ENCODE data around the gene MCAM. TPM values are rescaled to one million over a fixed set of nuclear protein-coding genes. Genes with fewer than 3 reads are reported as not detected.

Gene MCAM
- total and polyA plus RNA-seq, 4 donors: 2.2 to 49.6 (median 9.3) TPM

DNA sequence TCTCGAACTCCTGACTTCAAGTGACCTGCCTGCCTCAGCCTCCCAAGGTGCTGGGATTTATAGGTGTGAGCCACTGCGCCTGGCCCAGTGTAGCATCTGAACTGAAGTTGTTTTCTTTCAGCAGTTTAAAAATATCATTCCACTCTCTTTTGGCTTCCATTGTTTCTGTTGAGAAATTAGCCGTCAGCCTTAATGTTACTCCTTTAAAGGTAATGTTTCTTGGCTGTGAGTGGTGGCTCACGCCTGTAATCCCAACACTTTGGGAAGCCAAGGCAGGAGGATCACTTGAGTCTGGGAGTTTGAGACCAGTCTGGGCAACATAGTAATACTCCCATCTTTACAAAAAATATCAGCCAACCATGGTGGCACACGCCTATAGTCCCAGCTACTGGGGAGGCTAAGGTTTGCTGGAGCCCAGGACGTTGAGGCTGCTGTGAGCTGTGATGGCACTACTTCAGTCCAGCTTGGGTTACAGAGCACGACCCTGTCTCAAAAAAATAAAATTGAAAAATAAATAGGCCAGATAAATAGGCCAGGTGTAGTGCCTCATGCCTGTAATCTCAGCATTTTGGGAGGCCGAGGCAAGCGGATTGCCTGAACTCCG, 25.9 kb downstream of the MCAM start (continued):
- TF ChIP-seq, protein P1, sequence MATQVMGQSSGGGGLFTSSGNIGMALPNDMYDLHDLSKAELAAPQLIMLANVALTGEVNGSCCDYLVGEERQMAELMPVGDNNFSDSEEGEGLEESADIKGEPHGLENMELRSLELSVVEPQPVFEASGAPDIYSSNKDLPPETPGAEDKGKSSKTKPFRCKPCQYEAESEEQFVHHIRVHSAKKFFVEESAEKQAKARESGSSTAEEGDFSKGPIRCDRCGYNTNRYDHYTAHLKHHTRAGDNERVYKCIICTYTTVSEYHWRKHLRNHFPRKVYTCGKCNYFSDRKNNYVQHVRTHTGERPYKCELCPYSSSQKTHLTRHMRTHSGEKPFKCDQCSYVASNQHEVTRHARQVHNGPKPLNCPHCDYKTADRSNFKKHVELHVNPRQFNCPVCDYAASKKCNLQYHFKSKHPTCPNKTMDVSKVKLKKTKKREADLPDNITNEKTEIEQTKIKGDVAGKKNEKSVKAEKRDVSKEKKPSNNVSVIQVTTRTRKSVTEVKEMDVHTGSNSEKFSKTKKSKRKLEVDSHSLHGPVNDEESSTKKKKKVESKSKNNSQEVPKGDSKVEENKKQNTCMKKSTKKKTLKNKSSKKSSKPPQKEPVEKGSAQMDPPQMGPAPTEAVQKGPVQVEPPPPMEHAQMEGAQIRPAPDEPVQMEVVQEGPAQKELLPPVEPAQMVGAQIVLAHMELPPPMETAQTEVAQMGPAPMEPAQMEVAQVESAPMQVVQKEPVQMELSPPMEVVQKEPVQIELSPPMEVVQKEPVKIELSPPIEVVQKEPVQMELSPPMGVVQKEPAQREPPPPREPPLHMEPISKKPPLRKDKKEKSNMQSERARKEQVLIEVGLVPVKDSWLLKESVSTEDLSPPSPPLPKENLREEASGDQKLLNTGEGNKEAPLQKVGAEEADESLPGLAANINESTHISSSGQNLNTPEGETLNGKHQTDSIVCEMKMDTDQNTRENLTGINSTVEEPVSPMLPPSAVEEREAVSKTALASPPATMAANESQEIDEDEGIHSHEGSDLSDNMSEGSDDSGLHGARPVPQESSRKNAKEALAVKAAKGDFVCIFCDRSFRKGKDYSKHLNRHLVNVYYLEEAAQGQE (IDR thresholded peaks at IDR 0.05): no peak
- no peak for TF ChIP-seq RXRA (IDR thresholded peaks at IDR 0.05)

DNA sequence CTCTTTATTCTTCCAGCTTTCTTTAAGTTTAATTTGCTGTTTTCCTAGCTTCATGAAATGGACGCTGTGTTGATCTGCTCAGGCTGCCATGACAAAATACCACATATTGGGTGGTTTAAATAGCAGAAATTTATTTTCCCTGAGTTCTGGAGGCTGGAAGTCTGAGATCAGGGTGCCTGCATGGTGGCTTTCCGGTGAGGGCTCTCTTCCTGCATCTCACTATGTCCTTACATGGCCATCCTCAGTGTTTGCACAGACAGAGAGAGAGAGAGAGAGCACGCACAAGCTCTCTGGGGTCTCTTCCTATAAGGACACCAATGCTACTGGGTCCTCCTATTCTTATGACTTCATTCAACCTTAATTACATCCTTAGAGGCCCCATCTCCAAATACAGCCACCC, 28.7 kb downstream of the MCAM start:
- 89% methylated on average over 3 of the region's 3 CpGs for WGBS
- Histone ChIP-seq H3K36me3 (ENCODE audit: control insufficient read depth in 4 of 4, insufficient read depth in 3 of 4, low read depth in 1 of 4, low read length in 3 of 4) (peaks cover 3 to 7% (median 5%) of the 10 kb centered on the region in 4 donors), H3K4me1 (ENCODE audit: control insufficient read depth in 4 of 4, insufficient read depth in 4 of 4, low read length in 3 of 4) (peaks cover 0 to 5% (median under 1%) of the 10 kb centered on the region in 4 donors), H3K9me3 (ENCODE audit: control insufficient read depth in 4 of 4, low read length in 3 of 4) (peaks cover 0 to 2% (median 0%) of the 10 kb centered on the region in 4 donors), H3K27ac (ENCODE audit: low read depth in 1 of 2, low read length in 2 of 2) (no peak overlapping the region), H3K4me3 (ENCODE audit: low read depth in 1 of 3, low read length in 3 of 3) (no peak overlapping the region), H3K27me3 (ENCODE audit: control insufficient read depth in 4 of 4, insufficient read depth in 4 of 4, low read length in 3 of 4) (no peaks in the 10 kb centered on the region), H3K9ac (ENCODE audit: low read depth in 1 of 2, low read length in 2 of 2) (no peak overlapping the region)
- TF ChIP-seq, protein P1 (IDR thresholded peaks at IDR 0.05): no peak
- TF ChIP-seq JUND (IDR thresholded peaks at IDR 0.05) (no peak), FOXA2 (IDR thresholded peaks at IDR 0.05) (no peak), GABPA (IDR thresholded peaks at IDR 0.05 in 1 of 2, conservative IDR thresholded peaks at IDR 0.05 in 1 of 2) (no peak), FOXA1 (IDR thresholded peaks at IDR 0.05) (no peak), RXRA (IDR thresholded peaks at IDR 0.05) (no peak), SP1 (IDR thresholded peaks at IDR 0.05) (no peak), NR2F2 (IDR thresholded peaks at IDR 0.05) (no peak), HNF4A (conservative IDR thresholded peaks at IDR 0.05) (no peak), HNF4G (IDR thresholded peaks at IDR 0.05) (no peak), TAF1 (conservative IDR thresholded peaks at IDR 0.05) (no peak), RAD21 (IDR thresholded peaks at IDR 0.05) (no peak), YY1 (IDR thresholded peaks at IDR 0.05) (no peak), EGR1 (IDR thresholded peaks at IDR 0.05; ENCODE audit: low read depth in 2 of 2) (no peak)
- TF ChIP-seq, protein P2, sequence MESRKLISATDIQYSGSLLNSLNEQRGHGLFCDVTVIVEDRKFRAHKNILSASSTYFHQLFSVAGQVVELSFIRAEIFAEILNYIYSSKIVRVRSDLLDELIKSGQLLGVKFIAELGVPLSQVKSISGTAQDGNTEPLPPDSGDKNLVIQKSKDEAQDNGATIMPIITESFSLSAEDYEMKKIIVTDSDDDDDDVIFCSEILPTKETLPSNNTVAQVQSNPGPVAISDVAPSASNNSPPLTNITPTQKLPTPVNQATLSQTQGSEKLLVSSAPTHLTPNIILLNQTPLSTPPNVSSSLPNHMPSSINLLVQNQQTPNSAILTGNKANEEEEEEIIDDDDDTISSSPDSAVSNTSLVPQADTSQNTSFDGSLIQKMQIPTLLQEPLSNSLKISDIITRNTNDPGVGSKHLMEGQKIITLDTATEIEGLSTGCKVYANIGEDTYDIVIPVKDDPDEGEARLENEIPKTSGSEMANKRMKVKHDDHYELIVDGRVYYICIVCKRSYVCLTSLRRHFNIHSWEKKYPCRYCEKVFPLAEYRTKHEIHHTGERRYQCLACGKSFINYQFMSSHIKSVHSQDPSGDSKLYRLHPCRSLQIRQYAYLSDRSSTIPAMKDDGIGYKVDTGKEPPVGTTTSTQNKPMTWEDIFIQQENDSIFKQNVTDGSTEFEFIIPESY (IDR thresholded peaks at IDR 0.05): no peak
- TF ChIP-seq, protein P3, sequence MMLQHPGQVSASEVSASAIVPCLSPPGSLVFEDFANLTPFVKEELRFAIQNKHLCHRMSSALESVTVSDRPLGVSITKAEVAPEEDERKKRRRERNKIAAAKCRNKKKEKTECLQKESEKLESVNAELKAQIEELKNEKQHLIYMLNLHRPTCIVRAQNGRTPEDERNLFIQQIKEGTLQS (IDR thresholded peaks at IDR 0.05): no peak
- TF ChIP-seq, protein P4, sequence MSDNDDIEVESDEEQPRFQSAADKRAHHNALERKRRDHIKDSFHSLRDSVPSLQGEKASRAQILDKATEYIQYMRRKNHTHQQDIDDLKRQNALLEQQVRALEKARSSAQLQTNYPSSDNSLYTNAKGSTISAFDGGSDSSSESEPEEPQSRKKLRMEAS (IDR thresholded peaks at IDR 0.05): no peak
- TF ChIP-seq, protein P5, sequence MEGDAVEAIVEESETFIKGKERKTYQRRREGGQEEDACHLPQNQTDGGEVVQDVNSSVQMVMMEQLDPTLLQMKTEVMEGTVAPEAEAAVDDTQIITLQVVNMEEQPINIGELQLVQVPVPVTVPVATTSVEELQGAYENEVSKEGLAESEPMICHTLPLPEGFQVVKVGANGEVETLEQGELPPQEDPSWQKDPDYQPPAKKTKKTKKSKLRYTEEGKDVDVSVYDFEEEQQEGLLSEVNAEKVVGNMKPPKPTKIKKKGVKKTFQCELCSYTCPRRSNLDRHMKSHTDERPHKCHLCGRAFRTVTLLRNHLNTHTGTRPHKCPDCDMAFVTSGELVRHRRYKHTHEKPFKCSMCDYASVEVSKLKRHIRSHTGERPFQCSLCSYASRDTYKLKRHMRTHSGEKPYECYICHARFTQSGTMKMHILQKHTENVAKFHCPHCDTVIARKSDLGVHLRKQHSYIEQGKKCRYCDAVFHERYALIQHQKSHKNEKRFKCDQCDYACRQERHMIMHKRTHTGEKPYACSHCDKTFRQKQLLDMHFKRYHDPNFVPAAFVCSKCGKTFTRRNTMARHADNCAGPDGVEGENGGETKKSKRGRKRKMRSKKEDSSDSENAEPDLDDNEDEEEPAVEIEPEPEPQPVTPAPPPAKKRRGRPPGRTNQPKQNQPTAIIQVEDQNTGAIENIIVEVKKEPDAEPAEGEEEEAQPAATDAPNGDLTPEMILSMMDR (IDR thresholded peaks at IDR 0.05; ENCODE audit: low read depth, low read length, missing input control): no peak
- DNase-seq (ENCODE audit: low spot score): no peak
